Keratinocyte (primary cell): ENCODE results near the gene HEMGN. TPM values are rescaled to one million over a fixed set of nuclear protein-coding genes. Genes with fewer than 3 reads are reported as not detected.

Source experiments
- DNase-seq: peaks from one replicate; pipeline ENCODE4 v3.0.0-alpha.2; 2011; ENCODE audit warnings: low read depth, missing footprints, low spot score
- FAIRE-seq: peaks from 2 replicates; lab custom pipeline; 2011; peaks lifted over from hg19 to GRCh38; lab: Jason Lieb, UNC
- H2AFZ ChIP-seq: 2 replicates; pipeline ENCODE4 v1.6.0; 2012; ENCODE audit warnings: low read length, control low read depth, inconsistent platforms; ENCODE audit not compliant: control insufficient read depth
- H3K27ac ChIP-seq: 2 replicates; pipeline ENCODE4 v1.5.1; 2011; ENCODE audit warnings: low read length; ENCODE audit not compliant: control insufficient read depth, insufficient read depth
- H3K27me3 ChIP-seq: 3 replicates; pipeline ENCODE4 v1.6.0; 2011; ENCODE audit warnings: low read length; ENCODE audit not compliant: control insufficient read depth, insufficient read depth; ENCODE audit errors: extremely low read depth
- H3K36me3 ChIP-seq, 2 experiments: 2 replicates in 1 of 2; 3 replicates in 1 of 2; pipeline ENCODE4 v1.5.1; 2011; ENCODE audit warnings: low read length in 2 of 2, mild to moderate bottlenecking in 1 of 2; ENCODE audit not compliant: control insufficient read depth in 2 of 2, insufficient read depth in 2 of 2; ENCODE audit errors: extremely low read depth in 1 of 2
- H3K4me1 ChIP-seq: 3 replicates; pipeline ENCODE4 v1.5.1; 2011; ENCODE audit warnings: low read length; ENCODE audit not compliant: control insufficient read depth, insufficient read depth; ENCODE audit errors: extremely low read depth
- H3K4me2 ChIP-seq: 3 replicates; pipeline ENCODE4 v1.6.0; 2011; ENCODE audit warnings: low read depth, low read length; ENCODE audit not compliant: control insufficient read depth, insufficient read depth; ENCODE audit errors: extremely low read depth
- H3K4me3 ChIP-seq, 3 experiments: fragments of 200-600 bp in 1 of 3; sonication (generic) in 1 of 3; 2 replicates in 2 of 3; 3 replicates in 1 of 3; pipeline ENCODE4 v1.5.1; 2011 to 2016; ENCODE audit warnings: low read length in 3 of 3, mild to moderate bottlenecking in 3 of 3, control low read depth in 2 of 3, inconsistent platforms in 1 of 3, low read depth in 1 of 3, mixed read lengths in 1 of 3, mixed run types in 1 of 3, moderate library complexity in 1 of 3; ENCODE audit not compliant: control insufficient read depth in 2 of 3, insufficient read depth in 2 of 3; ENCODE audit errors: extremely low read depth in 1 of 3
- H3K79me2 ChIP-seq: 2 replicates; pipeline ENCODE4 v1.6.0; 2012; ENCODE audit warnings: low read length; ENCODE audit not compliant: control insufficient read depth, insufficient read depth
- H3K9ac ChIP-seq: 3 replicates; pipeline ENCODE4 v1.6.0; 2011; ENCODE audit warnings: low read length; ENCODE audit not compliant: control insufficient read depth, insufficient read depth; ENCODE audit errors: extremely low read depth
- H3K9me1 ChIP-seq: 3 replicates; pipeline ENCODE4 v1.6.0; 2011; ENCODE audit warnings: low read length; ENCODE audit not compliant: control insufficient read depth, insufficient read depth; ENCODE audit errors: extremely low read depth
- H3K9me3 ChIP-seq: 2 replicates; pipeline ENCODE4 v1.5.1; 2012; ENCODE audit warnings: low read depth, low read length; ENCODE audit not compliant: control insufficient read depth
- H4K20me1 ChIP-seq: 3 replicates; pipeline ENCODE4 v1.6.0; 2011; ENCODE audit warnings: low read length; ENCODE audit not compliant: control insufficient read depth, insufficient read depth; ENCODE audit errors: extremely low read depth
- EZH2 ChIP-seq: IDR thresholded peaks from one replicate; pipeline ENCODE4 v1.6.1; 2012; ENCODE audit warnings: inconsistent platforms, mild to moderate bottlenecking, low read length, moderate library complexity
- dilution Hi-C: fragments of 300-500 bp; cut with MboI; formaldehyde crosslinking; loops from one replicate; pipeline ENCODE4 v1.7.0; 2020; ENCODE audit warnings: low sequenced_read_pairs; ENCODE audit not compliant: extremely low pct_ligation_motif_present
- polyA plus RNA-seq, 5 experiments: library from polyadenylated mRNA; depleted of rRNA in 3 of 5; stranded (reverse) in 3 of 5; stranded (forward) in 1 of 5; unstranded in 1 of 5; fragments of >200 nt; gene quantifications; 1 replicate in 1 of 5; 2 replicates in 3 of 5; 3 replicates in 1 of 5; pipeline versions ENCODE4 v1.2.1 to v1.2.3, GENCODE V29; 2011 to 2012; ENCODE audit warnings: missing spikeins in 2 of 5, low read depth in 1 of 5, low replicate concordance in 1 of 5
- TF ChIP-seq, protein P1 (sequence below), 3 experiments: IDR thresholded peaks in 1 of 3; conservative IDR thresholded peaks in 1 of 3; optimal IDR thresholded peaks in 1 of 3; 2 replicates in 2 of 3; 3 replicates in 1 of 3; pipeline versions ENCODE3 to v1.5.1; 2011; ENCODE audit warnings: low read length in 3 of 3, mild to moderate bottlenecking in 3 of 3, moderate library complexity in 2 of 3, control low read depth in 1 of 3, inconsistent platforms in 1 of 3; ENCODE audit not compliant: insufficient read depth in 2 of 3; ENCODE audit errors: extremely low read depth in 1 of 3

The HEMGN gene
- polyA plus RNA-seq, 1 donor (not counting 4 experiments of a cell fraction or from before 2014, with no cell fraction given) = not detected

DNA sequence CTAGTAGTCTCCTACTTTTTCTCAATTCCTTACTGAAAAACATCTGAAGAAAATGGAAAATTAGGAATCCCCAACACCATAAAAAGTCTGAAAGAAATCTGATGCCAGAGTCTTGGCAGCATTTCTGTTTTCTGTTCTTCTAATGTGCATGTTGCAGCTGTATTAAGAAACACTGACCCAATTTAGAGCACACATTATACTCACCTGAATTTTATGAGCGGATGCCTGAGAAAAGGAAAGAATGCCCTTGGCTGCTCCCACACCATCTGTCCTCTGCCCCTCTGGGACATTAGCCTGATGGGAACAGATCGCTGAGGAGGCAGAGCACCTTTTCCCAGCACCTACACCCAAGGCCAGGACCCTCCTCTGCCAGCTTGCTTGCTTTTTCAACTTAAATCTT is 31.0 kb upstream of the HEMGN start:
- Histone ChIP-seq H3K4me1 (no peaks in the 10 kb centered on the region), H3K36me3 (no peaks in the 10 kb centered on the region), H3K27me3 (no peaks in the 10 kb centered on the region), H3K4me2 (no peak overlapping the region), H4K20me1 (no peaks in the 10 kb centered on the region), H3K9me1 (no peaks in the 10 kb centered on the region), H3K27ac (no peak overlapping the region), H3K4me3 (no peak overlapping the region), H3K9ac (no peak overlapping the region), H3K9me3 (no peaks in the 10 kb centered on the region), H3K79me2 (no peaks in the 10 kb centered on the region), H2AFZ (no peak overlapping the region)
- no peak for TF ChIP-seq EZH2
- TF ChIP-seq, protein P1, sequence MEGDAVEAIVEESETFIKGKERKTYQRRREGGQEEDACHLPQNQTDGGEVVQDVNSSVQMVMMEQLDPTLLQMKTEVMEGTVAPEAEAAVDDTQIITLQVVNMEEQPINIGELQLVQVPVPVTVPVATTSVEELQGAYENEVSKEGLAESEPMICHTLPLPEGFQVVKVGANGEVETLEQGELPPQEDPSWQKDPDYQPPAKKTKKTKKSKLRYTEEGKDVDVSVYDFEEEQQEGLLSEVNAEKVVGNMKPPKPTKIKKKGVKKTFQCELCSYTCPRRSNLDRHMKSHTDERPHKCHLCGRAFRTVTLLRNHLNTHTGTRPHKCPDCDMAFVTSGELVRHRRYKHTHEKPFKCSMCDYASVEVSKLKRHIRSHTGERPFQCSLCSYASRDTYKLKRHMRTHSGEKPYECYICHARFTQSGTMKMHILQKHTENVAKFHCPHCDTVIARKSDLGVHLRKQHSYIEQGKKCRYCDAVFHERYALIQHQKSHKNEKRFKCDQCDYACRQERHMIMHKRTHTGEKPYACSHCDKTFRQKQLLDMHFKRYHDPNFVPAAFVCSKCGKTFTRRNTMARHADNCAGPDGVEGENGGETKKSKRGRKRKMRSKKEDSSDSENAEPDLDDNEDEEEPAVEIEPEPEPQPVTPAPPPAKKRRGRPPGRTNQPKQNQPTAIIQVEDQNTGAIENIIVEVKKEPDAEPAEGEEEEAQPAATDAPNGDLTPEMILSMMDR (optimal IDR thresholded peaks at IDR 0.05 in 1 of 3, IDR thresholded peaks at IDR 0.05 in 1 of 3, conservative IDR thresholded peaks at IDR 0.05 in 1 of 3; ENCODE audit: extremely low read depth in 1 of 3, insufficient read depth in 2 of 3, low read length in 3 of 3) = no peak
- dilution Hi-C loops = no loop called here
- FAIRE-seq = no peak
- no peak for DNase-seq

DNA sequence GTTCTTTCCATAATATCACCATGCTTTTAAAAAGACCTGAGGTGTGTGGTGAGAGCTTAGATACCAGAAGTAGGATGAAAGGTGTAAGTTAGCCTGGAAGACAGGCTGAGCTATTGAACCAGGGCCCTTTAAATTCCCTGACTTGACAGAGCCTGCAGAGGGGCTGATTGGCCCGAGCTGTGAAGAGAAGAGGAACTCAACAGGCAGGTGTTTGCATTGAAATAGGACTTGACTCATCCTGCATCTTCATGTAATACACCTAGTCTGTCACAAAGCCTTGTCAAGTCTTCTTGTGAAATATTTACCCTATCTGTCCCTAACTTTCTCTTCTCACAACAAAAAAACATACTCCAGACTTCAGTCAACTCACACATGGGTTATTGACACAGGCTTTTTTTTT is 28.5 kb upstream of the HEMGN start:
- Histone ChIP-seq H3K4me2 (no peak overlapping the region), H3K36me3 (no peaks in the 10 kb centered on the region), H3K9ac (no peak overlapping the region), H3K27me3 (no peaks in the 10 kb centered on the region), H3K79me2 (no peaks in the 10 kb centered on the region), H4K20me1 (no peaks in the 10 kb centered on the region), H3K4me1 (no peaks in the 10 kb centered on the region), H2AFZ (no peak overlapping the region), H3K9me3 (no peaks in the 10 kb centered on the region), H3K9me1 (no peaks in the 10 kb centered on the region), H3K27ac (no peak overlapping the region), H3K4me3 (no peak overlapping the region)
- TF ChIP-seq, protein P1 (optimal IDR thresholded peaks at IDR 0.05 in 1 of 3, IDR thresholded peaks at IDR 0.05 in 1 of 3, conservative IDR thresholded peaks at IDR 0.05 in 1 of 3; ENCODE audit: extremely low read depth in 1 of 3, insufficient read depth in 2 of 3, low read length in 3 of 3) = no peak
- no peak for TF ChIP-seq EZH2
- DNase-seq (no peak), FAIRE-seq (no peak)
- dilution Hi-C loops = no loop called here
